ENCODE results near the gene MORN2. TPM values are rescaled to one million over a fixed set of nuclear protein-coding genes. Genes with fewer than 3 reads are reported as not detected.

Gene MORN2
- total and polyA plus RNA-seq, 9 of the 15 experiments (the other 6 are each of a cell fraction or from before 2014, with no cell fraction given), result 10.4 to 39.5 (median 20.8) TPM

DNA sequence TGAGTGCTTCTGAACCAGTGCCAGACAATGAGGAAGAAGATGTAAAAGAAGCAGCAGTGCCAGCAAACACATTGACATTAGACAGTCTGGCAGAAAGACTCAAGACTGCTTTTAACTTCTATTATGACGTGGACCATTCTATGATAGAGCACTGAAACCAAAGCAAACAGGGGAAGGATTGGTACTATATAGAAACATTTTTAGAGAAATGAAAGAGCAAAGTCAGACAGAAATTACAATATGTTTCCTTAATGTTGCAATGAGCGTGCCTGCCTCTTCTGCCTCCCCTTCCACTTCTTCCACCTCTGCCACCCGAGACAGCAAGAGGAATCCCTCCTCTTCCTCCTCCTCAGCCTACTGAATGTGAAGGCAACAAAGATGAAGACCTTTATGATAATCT lies 39.8 kb upstream of the MORN2 start:
- DNase-seq (ENCODE audit: extremely low read depth in 1 of 4, low spot score in 3 of 4) (no peak), FAIRE-seq (no peak), ATAC-seq (no peak)
- no TSS peak for BruUV-seq (replicated peaks)
- Histone ChIP-seq H3K9me1 (ENCODE audit: control insufficient read depth, insufficient read depth, low read length) (no peaks in the 10 kb centered on the region), H3K4me1 (replicated peaks in 1 of 2; ENCODE audit: control insufficient read depth in 2 of 2, insufficient read depth in 2 of 2, low read length in 2 of 2) (no peaks in the 10 kb centered on the region), H4K20me1 (replicated peaks; ENCODE audit: control insufficient read depth, insufficient read depth, low read length) (no peaks in the 10 kb centered on the region), H3K79me2 (ENCODE audit: control insufficient read depth, insufficient read depth, low read length) (no peaks in the 10 kb centered on the region), H3K9ac (ENCODE audit: insufficient read depth in 1 of 2, low read depth in 2 of 2, low read length in 2 of 2) (no peak overlapping the region), H3K4me3 (no peak overlapping the region), H2AFZ (ENCODE audit: low read depth, low read length) (no peak overlapping the region), H3K9me3 (replicated peaks; ENCODE audit: control insufficient read depth, insufficient read depth, low read depth, low read length) (no peaks in the 10 kb centered on the region), H3K36me3 (ENCODE audit: control insufficient read depth, insufficient read depth, low read length) (peaks cover 19% of the 10 kb centered on the region; the same call in 2 of the 3 replicates), H3K4me2 (ENCODE audit: insufficient read depth, low read length) (no peak overlapping the region), H3K27me3 (ENCODE audit: control insufficient read depth in 2 of 2, insufficient read depth in 2 of 2, low read length in 2 of 2) (no peaks in the 10 kb centered on the region), H3K27ac (ENCODE audit: extremely low read depth, low read depth, low read length) (no peak overlapping the region)
- ChIA-PET CTCF (ENCODE audit: low intra/inter-chr PET ratio) (no interaction called here), POLR2A (interaction anchor here (2.8 kb wide), 1 partner anchor 85 kb away, joined by 16 read pairs; the partner anchor contains the start of gene SRSF7)
- in situ Hi-C loops (cut with MboI) (no loop called here), intact Hi-C loops (cut with micrococcal nuclease) (loop anchor here (2.0 to 5.0 kb wide), 2 partner anchors 85 to 299 kb away; partner anchors contain the start of gene SRSF7)
- WGBS (ENCODE audit: insufficient coverage, low coverage, missing lambda C conversion rate), result 47% methylated on average over 3 of the region's 3 CpGs
- TF ChIP-seq ELF4 (CRISPR knock-in tag; IDR thresholded peaks at IDR 0.05), result no peak
- no peak for TF ChIP-seq HEY1 (CRISPR knock-in tag; IDR thresholded peaks at IDR 0.05; ENCODE audit: borderline replicate concordance)
- no peak for TF ChIP-seq PTRF (tag; IDR thresholded peaks at IDR 0.05)
- TF ChIP-seq, protein P1, sequence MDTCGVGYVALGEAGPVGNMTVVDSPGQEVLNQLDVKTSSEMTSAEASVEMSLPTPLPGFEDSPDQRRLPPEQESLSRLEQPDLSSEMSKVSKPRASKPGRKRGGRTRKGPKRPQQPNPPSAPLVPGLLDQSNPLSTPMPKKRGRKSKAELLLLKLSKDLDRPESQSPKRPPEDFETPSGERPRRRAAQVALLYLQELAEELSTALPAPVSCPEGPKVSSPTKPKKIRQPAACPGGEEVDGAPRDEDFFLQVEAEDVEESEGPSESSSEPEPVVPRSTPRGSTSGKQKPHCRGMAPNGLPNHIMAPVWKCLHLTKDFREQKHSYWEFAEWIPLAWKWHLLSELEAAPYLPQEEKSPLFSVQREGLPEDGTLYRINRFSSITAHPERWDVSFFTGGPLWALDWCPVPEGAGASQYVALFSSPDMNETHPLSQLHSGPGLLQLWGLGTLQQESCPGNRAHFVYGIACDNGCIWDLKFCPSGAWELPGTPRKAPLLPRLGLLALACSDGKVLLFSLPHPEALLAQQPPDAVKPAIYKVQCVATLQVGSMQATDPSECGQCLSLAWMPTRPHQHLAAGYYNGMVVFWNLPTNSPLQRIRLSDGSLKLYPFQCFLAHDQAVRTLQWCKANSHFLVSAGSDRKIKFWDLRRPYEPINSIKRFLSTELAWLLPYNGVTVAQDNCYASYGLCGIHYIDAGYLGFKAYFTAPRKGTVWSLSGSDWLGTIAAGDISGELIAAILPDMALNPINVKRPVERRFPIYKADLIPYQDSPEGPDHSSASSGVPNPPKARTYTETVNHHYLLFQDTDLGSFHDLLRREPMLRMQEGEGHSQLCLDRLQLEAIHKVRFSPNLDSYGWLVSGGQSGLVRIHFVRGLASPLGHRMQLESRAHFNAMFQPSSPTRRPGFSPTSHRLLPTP (IDR thresholded peaks at IDR 0.05; ENCODE audit: borderline replicate concordance, extremely low read depth, insufficient read length), result no peak
- no peak for TF ChIP-seq CREB1 (IDR thresholded peaks at IDR 0.05)
- no peak for TF ChIP-seq CREB1 (CRISPR knock-in tag; IDR thresholded peaks at IDR 0.05)
- TF ChIP-seq MCM7 (IDR thresholded peaks at IDR 0.05), result no peak
- TF ChIP-seq ZNF830 (CRISPR knock-in tag; IDR thresholded peaks at IDR 0.05), result no peak
- TF ChIP-seq CCNT2 (IDR thresholded peaks at IDR 0.05; ENCODE audit: borderline replicate concordance, extremely low read depth, insufficient read length, low read depth, low read length), result no peak
- no peak for TF ChIP-seq ZNF184 (CRISPR knock-in tag; IDR thresholded peaks at IDR 0.05)
- TF ChIP-seq, protein P2, sequence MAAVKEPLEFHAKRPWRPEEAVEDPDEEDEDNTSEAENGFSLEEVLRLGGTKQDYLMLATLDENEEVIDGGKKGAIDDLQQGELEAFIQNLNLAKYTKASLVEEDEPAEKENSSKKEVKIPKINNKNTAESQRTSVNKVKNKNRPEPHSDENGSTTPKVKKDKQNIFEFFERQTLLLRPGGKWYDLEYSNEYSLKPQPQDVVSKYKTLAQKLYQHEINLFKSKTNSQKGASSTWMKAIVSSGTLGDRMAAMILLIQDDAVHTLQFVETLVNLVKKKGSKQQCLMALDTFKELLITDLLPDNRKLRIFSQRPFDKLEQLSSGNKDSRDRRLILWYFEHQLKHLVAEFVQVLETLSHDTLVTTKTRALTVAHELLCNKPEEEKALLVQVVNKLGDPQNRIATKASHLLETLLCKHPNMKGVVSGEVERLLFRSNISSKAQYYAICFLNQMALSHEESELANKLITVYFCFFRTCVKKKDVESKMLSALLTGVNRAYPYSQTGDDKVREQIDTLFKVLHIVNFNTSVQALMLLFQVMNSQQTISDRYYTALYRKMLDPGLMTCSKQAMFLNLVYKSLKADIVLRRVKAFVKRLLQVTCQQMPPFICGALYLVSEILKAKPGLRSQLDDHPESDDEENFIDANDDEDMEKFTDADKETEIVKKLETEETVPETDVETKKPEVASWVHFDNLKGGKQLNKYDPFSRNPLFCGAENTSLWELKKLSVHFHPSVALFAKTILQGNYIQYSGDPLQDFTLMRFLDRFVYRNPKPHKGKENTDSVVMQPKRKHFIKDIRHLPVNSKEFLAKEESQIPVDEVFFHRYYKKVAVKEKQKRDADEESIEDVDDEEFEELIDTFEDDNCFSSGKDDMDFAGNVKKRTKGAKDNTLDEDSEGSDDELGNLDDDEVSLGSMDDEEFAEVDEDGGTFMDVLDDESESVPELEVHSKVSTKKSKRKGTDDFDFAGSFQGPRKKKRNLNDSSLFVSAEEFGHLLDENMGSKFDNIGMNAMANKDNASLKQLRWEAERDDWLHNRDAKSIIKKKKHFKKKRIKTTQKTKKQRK (IDR thresholded peaks at IDR 0.05; ENCODE audit: borderline replicate concordance, low read depth, low read length), result no peak
- no peak for TF ChIP-seq TCF7 (IDR thresholded peaks at IDR 0.05; ENCODE audit: borderline replicate concordance)
- no peak for TF ChIP-seq NFATC3 (IDR thresholded peaks at IDR 0.05)
- TF ChIP-seq PTBP1 (IDR thresholded peaks at IDR 0.05; ENCODE audit: low read depth, low read length), result no peak
- TF ChIP-seq SMAD4 (CRISPR knock-in tag; conservative IDR thresholded peaks at IDR 0.05), result no peak
- TF ChIP-seq, protein P3, sequence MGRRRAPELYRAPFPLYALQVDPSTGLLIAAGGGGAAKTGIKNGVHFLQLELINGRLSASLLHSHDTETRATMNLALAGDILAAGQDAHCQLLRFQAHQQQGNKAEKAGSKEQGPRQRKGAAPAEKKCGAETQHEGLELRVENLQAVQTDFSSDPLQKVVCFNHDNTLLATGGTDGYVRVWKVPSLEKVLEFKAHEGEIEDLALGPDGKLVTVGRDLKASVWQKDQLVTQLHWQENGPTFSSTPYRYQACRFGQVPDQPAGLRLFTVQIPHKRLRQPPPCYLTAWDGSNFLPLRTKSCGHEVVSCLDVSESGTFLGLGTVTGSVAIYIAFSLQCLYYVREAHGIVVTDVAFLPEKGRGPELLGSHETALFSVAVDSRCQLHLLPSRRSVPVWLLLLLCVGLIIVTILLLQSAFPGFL (CRISPR knock-in tag; IDR thresholded peaks at IDR 0.05), result no peak
- no peak for TF ChIP-seq RNF2 (IDR thresholded peaks at IDR 0.05)
- TF ChIP-seq LARP7 (IDR thresholded peaks at IDR 0.05), result no peak
- TF ChIP-seq MAFG (tag; conservative IDR thresholded peaks at IDR 0.05), result no peak

Data from K562 (cell line).